Adrenal gland (tissue), 12 donors: ENCODE measurements around the gene NMT1. TPM values are rescaled to one million over a fixed set of nuclear protein-coding genes. Genes with fewer than 3 reads are reported as not detected.

ENCODE experiments used
- DNase-seq, 7 donors: peaks; one replicate each; pipeline ENCODE4 v3.0.0-alpha.2; 2019 to 2020
- H3K27ac ChIP-seq, 5 donors: fragments of 200-600 bp; sonication (generic) in 4 of 5; 1 replicate in 3 of 5; 2 replicates in 2 of 5; pipeline versions ENCODE4 v1.5.1 to v1.8.0; 2016 to 2020; ENCODE audit warnings: mild to moderate bottlenecking in 1 of 5
- H3K27me3 ChIP-seq: fragments of 200-600 bp; 2 replicates; pipeline ENCODE4 v1.8.0; 2021
- H3K36me3 ChIP-seq, 2 donors: fragments of 200-600 bp; replicated peaks in 1 of 2; 1 replicate in 1 of 2; 2 replicates in 1 of 2; pipeline versions ENCODE4 v1.5.1 to v1.8.0; 2018 to 2022
- H3K4me1 ChIP-seq, 2 donors: fragments of 200-600 bp; replicated peaks in 1 of 2; 1 replicate in 1 of 2; 2 replicates in 1 of 2; pipeline versions ENCODE4 v1.5.1 to v1.8.0; 2018 to 2021
- H3K4me3 ChIP-seq, 4 donors: fragments of 200-600 bp; sonication (generic) in 3 of 4; one replicate each; pipeline ENCODE4 v1.5.1; 2016 to 2018
- H3K9me3 ChIP-seq, 3 donors: fragments of 200-600 bp; sonication (generic) in 1 of 3; replicated peaks in 1 of 3; 1 replicate in 2 of 3; 2 replicates in 1 of 3; pipeline versions ENCODE4 v1.5.1 to v1.8.0; 2016 to 2021
- POLR2A ChIP-seq, 2 donors: fragments of 450-650 bp; IDR thresholded peaks; one replicate each; pipeline ENCODE4 v1.6.1; 2017; ENCODE audit warnings: antibody characterized with exemption in 2 of 2, mild to moderate bottlenecking in 2 of 2, moderate library complexity in 1 of 2
- WGBS, 4 donors: extraction: QIAGEN DNeasy Blood & Tissue Kit in 2 of 4; methylation state at CpG; one replicate each; pipeline versions ENCODE4 v1.1.5 to v1.1.7; 2013 to 2017; 5-methylcytosine and 5-hydroxymethylcytosine counted together
- intact Hi-C, 2 donors: fragments of 100-400 bp; cut with DNase I; formaldehyde crosslinking; loops; one replicate each; pipeline versions ENCODE4 v1.14.1 to v1.15.0; 2022 to 2023
- polyA plus RNA-seq, 3 donors: library from polyadenylated mRNA; stranded (reverse); fragments of 200-250 nt in 2 of 3; fragments of 350-450 nt in 1 of 3; fragmentation: Illumina TruSeq in 1 of 3; extraction: RNeasy Lipid Tissue Mini Kit (QIAGEN cat#74804) in 1 of 3; gene quantifications; one replicate each; pipeline ENCODE4 v1.2.3, GENCODE V29; 2013 to 2014
- total RNA-seq, 9 donors: library from RNA; depleted of rRNA in 4 of 9; stranded (reverse); fragments of >200 nt in 4 of 9; fragments of 120-200 nt in 1 of 9; fragmentation: NEBNext Ultra II Directional in 1 of 9; extraction: Animal tissue kit (Norgen Biotek cat#: 25700) in 1 of 9; gene quantifications; one replicate each; pipeline versions ENCODE4 v1.1.0 to v1.2.4, GENCODE V29; 2013 to 2023
- TF ChIP-seq, protein P1 (sequence below), 6 experiments: fragments of 450-650 bp in 4 of 6; fragments of 200-600 bp in 2 of 6; sonication (generic) in 1 of 6; IDR thresholded peaks; 1 replicate in 5 of 6; 2 replicates in 1 of 6; pipeline versions ENCODE4 v1.5.1 to v1.8.0; 2016 to 2021; ENCODE audit warnings: antibody characterized with exemption in 6 of 6, mild to moderate bottlenecking in 2 of 6, moderate library complexity in 1 of 6
- donor health status: healthy with polysubstance abuse.
- donor health status: Bipolar disorder and iron deficiency.
- donor health status: DM: yes; HTN: yes; CAD: no.
- donor health status: DM: no; HTN: no; CAD: no.
- donor health status: DM: no; HTN: no; CAD: no.
- donor health status: DM: yes; HTN: yes; CAD: no.

Gene NMT1
- total and polyA plus RNA-seq, 12 donors, result 85.9 to 174 (median 136) TPM

DNA sequence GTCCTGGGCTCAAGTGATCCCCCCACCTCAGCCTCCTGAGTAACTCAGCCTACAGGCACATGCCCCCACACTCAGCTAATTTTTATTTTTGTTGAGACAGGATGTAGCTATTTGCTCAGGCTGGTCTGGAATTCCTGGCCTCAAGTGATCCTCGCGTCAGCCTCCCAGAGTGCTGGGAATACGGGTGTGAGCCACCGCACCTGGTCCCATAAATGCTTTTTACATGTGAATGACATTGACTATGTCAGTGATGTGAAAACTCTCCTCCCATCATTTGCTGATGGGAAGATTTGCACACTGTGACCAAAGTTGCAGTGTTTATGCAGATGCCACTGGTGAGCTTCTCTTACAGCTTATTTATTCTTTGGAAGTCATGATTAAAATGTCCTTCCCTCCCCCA lies 56.2 kb downstream of the NMT1 start:
- H3K36me3 ChIP-seq, result peaks cover 0 to 25% of the 10 kb centered on the region in 2 donors
- peaks cover 0 to 3% of the 10 kb centered on the region in 2 donors for H3K4me1 ChIP-seq

DNA sequence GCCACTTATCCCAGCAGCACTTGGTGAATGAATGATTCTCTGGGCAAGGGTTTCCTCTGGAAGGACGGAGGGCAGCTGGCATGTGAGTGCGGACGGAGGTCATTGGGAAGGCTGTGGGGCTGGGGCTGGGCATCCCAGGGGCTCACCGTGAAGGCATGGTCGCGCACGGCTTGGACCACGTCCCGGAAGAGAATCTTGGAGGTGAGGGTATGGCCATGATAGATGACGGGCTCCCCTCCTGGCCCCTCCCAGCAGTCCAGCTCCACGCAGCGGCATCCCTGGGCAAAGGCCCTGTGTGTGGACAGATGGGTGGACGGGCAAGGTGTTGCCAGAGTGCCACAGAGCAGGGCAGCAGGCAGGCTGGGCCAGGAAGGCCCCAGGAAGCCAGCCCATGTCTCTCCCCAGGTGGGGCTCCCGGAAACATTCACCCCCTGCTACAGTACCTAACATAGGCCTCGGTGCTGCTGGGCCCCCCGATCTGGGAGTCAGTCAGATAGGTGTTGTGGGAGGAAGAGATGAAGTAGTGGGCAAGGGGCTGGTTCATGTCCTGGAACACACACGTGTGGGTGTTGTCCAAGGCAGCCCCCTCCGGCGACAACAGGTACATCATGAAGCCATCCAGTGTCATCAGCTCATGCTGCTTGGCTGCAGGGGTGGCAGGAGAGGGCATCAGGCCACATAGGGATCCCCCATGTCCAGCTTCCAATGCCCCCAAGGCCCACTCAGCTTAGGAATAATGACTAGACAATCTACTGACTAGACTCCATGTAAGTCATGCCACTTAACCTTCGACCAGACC lies 56.9 kb downstream of the NMT1 start:
- Histone ChIP-seq H3K27me3 (no peaks in the 10 kb centered on the region), H3K4me3 (no peak overlapping the region), H3K27ac (no peak overlapping the region), H3K4me1 (peaks cover 0 to 3% of the 10 kb centered on the region in 2 donors), H3K36me3 (peaks cover 0 to 20% of the 10 kb centered on the region in 2 donors), H3K9me3 (no peaks in the 10 kb centered on the region)
- TF ChIP-seq POLR2A (IDR thresholded peaks at IDR 0.05), result no peak
- TF ChIP-seq, protein P1, sequence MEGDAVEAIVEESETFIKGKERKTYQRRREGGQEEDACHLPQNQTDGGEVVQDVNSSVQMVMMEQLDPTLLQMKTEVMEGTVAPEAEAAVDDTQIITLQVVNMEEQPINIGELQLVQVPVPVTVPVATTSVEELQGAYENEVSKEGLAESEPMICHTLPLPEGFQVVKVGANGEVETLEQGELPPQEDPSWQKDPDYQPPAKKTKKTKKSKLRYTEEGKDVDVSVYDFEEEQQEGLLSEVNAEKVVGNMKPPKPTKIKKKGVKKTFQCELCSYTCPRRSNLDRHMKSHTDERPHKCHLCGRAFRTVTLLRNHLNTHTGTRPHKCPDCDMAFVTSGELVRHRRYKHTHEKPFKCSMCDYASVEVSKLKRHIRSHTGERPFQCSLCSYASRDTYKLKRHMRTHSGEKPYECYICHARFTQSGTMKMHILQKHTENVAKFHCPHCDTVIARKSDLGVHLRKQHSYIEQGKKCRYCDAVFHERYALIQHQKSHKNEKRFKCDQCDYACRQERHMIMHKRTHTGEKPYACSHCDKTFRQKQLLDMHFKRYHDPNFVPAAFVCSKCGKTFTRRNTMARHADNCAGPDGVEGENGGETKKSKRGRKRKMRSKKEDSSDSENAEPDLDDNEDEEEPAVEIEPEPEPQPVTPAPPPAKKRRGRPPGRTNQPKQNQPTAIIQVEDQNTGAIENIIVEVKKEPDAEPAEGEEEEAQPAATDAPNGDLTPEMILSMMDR (IDR thresholded peaks at IDR 0.05), result no peak
- DNase-seq, result no peak
- WGBS, 4 donors, result 86 to 91% (median 90%) methylated on average over 11 to 20 of the region's 20 CpGs
- intact Hi-C loops, result no loop called here

More for the DNA sequence above, 56.2 kb downstream of the NMT1 start:
- Histone ChIP-seq H3K9me3 (no peaks in the 10 kb centered on the region), H3K27me3 (no peaks in the 10 kb centered on the region), H3K27ac (no peak overlapping the region), H3K4me3 (no peak overlapping the region)
- DNase-seq, result no peak
- 93 to 100% (median 97%) methylated on average over 4 of the region's 4 CpGs for WGBS, 4 donors
- TF ChIP-seq POLR2A (IDR thresholded peaks at IDR 0.05), result no peak
- TF ChIP-seq, protein P1 (IDR thresholded peaks at IDR 0.05), result no peak
- intact Hi-C loops, result no loop called here

- Histone ChIP-seq H3K27me3 (no peaks in the 10 kb centered on the region), H3K4me3 (no peak overlapping the region), H3K9me3 (no peaks in the 10 kb centered on the region), H3K27ac (no peak overlapping the region), H3K4me1 (peaks cover 3 to 4% of the 10 kb centered on the region in 2 donors), H3K36me3 (peaks cover 0 to 17% of the 10 kb centered on the region in 2 donors)
- WGBS, 4 donors, result 89 to 94% (median 94%) methylated on average over 11 to 23 of the region's 23 CpGs
- TF ChIP-seq POLR2A (IDR thresholded peaks at IDR 0.05), result no peak
- TF ChIP-seq, protein P1 (IDR thresholded peaks at IDR 0.05), result no peak
- no peak for DNase-seq
- intact Hi-C loops, result no loop called here
Measured at GRCh38 chr17:45118691-45119090, 57.6 kb downstream of the NMT1 start.

- no peak for TF ChIP-seq POLR2A (IDR thresholded peaks at IDR 0.05)
- TF ChIP-seq, protein P1 (IDR thresholded peaks at IDR 0.05), result no peak
- peaks cover 0 to 17% of the 10 kb centered on the region in 2 donors for H3K36me3 ChIP-seq
- H3K27ac ChIP-seq, result no peak overlapping the region
- no peaks in the 10 kb centered on the region for H3K9me3 ChIP-seq
- WGBS, 4 donors, result 84 to 91% (median 86%) methylated on average over 7 to 8 of the region's 8 CpGs
- DNase-seq, result no peak
- peaks cover 13 to 16% of the 10 kb centered on the region in 2 donors for H3K4me1 ChIP-seq
- intact Hi-C loops, result no loop called here
- H3K27me3 ChIP-seq, result no peaks in the 10 kb centered on the region
- H3K4me3 ChIP-seq, result no peak overlapping the region
Measured at GRCh38 chr17:45119964-45120363, 58.8 kb downstream of the NMT1 start.
